ENCODE results near the gene PTPRN2. TPM values are rescaled to one million over a fixed set of nuclear protein-coding genes. Genes with fewer than 3 reads are reported as not detected.

Gene PTPRN2
- total and polyA plus RNA-seq, 2 of the 13 experiments (the other 11 are each of a cell fraction or from before 2014, with no cell fraction given) = 2.5 to 24.2 TPM

DNA sequence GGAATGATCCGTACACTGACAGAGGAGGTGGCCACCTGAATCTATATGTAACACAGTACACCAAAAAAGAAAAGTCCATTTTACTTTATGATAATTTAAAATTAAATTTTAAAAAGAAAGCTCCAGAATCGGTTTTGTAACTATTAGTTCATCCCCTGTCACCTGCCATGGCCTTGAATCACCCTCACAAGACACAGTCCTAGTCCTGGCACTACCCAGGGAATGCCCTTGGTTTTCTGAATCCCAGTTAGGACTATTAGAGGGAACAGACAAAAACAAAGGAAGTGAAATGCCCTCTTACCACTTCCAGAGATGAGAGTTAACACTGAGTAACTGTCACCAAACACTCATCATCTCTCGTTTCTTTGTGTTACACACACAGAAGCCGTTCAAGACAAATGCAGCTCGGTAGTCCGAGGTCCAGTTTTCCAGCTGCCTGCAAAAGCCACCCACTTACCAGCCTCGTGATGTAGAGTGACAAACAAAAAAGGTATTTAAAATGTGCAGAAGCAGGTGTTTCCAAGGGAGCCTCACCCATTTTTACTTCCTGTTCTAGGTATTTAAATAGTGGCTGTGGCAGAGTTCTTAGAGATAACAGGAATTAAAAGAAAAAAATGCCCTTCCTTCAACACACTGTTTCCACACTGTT is 6.1 kb downstream of the PTPRN2 start (continued):
- TF ChIP-seq LRRFIP1 (CRISPR knock-in tag; conservative IDR thresholded peaks at IDR 0.05) (no peak), ZNF274 (CRISPR knock-in tag; IDR thresholded peaks at IDR 0.05) (no peak), CEBPG (CRISPR knock-in tag; IDR thresholded peaks at IDR 0.05) (peak; percentile 35; the same call in 1 of the 2 replicates), ZNF546 (CRISPR knock-in tag; conservative IDR thresholded peaks at IDR 0.05) (no peak), MEF2D (CRISPR knock-in tag; IDR thresholded peaks at IDR 0.05) (no peak), AHDC1 (CRISPR knock-in tag; IDR thresholded peaks at IDR 0.05; ENCODE audit: borderline replicate concordance) (peak; percentile 88; the same call in 1 of the 2 replicates), ZNF878 (CRISPR knock-in tag; IDR thresholded peaks at IDR 0.05) (peak; percentile 78; the same call in 1 of the 2 replicates), RARA (CRISPR knock-in tag; IDR thresholded peaks at IDR 0.05) (peak; percentile 66), NCOA2 (CRISPR knock-in tag; IDR thresholded peaks at IDR 0.05) (peak; percentile 71), SOX5 (CRISPR knock-in tag; IDR thresholded peaks at IDR 0.05; ENCODE audit: borderline replicate concordance) (peak; percentile 91), ESRRA (CRISPR knock-in tag; IDR thresholded peaks at IDR 0.05; ENCODE audit: low read depth) (peak; percentile 30; the same call in 1 of the 2 replicates)
- TF ChIP-seq, protein P1, sequence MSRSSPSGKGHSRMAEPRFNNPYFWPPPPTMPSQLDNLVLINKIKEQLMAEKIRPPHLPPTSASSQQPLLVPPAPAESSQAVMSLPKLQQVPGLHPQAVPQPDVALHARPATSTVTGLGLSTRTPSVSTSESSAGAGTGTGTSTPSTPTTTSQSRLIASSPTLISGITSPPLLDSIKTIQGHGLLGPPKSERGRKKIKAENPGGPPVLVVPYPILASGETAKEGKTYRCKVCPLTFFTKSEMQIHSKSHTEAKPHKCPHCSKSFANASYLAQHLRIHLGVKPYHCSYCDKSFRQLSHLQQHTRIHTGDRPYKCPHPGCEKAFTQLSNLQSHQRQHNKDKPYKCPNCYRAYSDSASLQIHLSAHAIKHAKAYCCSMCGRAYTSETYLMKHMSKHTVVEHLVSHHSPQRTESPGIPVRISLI (CRISPR knock-in tag; IDR thresholded peaks at IDR 0.05; ENCODE audit: borderline replicate concordance) = no peak; the same call in 1 of the 2 replicates
- TF ChIP-seq, protein P2, sequence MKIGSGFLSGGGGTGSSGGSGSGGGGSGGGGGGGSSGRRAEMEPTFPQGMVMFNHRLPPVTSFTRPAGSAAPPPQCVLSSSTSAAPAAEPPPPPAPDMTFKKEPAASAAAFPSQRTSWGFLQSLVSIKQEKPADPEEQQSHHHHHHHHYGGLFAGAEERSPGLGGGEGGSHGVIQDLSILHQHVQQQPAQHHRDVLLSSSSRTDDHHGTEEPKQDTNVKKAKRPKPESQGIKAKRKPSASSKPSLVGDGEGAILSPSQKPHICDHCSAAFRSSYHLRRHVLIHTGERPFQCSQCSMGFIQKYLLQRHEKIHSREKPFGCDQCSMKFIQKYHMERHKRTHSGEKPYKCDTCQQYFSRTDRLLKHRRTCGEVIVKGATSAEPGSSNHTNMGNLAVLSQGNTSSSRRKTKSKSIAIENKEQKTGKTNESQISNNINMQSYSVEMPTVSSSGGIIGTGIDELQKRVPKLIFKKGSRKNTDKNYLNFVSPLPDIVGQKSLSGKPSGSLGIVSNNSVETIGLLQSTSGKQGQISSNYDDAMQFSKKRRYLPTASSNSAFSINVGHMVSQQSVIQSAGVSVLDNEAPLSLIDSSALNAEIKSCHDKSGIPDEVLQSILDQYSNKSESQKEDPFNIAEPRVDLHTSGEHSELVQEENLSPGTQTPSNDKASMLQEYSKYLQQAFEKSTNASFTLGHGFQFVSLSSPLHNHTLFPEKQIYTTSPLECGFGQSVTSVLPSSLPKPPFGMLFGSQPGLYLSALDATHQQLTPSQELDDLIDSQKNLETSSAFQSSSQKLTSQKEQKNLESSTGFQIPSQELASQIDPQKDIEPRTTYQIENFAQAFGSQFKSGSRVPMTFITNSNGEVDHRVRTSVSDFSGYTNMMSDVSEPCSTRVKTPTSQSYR (CRISPR knock-in tag; IDR thresholded peaks at IDR 0.05; ENCODE audit: borderline replicate concordance) = no peak
- TF ChIP-seq, protein P3, sequence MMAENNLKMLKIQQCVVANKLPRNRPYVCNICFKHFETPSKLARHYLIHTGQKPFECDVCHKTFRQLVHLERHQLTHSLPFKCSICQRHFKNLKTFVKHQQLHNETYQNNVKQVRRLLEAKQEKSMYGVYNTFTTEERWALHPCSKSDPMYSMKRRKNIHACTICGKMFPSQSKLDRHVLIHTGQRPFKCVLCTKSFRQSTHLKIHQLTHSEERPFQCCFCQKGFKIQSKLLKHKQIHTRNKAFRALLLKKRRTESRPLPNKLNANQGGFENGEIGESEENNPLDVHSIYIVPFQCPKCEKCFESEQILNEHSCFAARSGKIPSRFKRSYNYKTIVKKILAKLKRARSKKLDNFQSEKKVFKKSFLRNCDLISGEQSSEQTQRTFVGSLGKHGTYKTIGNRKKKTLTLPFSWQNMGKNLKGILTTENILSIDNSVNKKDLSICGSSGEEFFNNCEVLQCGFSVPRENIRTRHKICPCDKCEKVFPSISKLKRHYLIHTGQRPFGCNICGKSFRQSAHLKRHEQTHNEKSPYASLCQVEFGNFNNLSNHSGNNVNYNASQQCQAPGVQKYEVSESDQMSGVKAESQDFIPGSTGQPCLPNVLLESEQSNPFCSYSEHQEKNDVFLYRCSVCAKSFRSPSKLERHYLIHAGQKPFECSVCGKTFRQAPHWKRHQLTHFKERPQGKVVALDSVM (CRISPR knock-in tag; IDR thresholded peaks at IDR 0.05) = no peak
